C4-2B (cell line): ENCODE data around the gene ARMC8.

ENCODE experiments used
- H3K27ac ChIP-seq: fragments of 450-650 bp; 2 replicates; pipeline ENCODE4 v1.5.1; 2017
- ZFX ChIP-seq: fragments of 450-650 bp; IDR thresholded peaks from 2 replicates; pipeline ENCODE4 v1.6.1; 2017
- TF ChIP-seq, protein P1 (sequence below): fragments of 450-650 bp; conservative IDR thresholded peaks from 2 replicates; pipeline ENCODE4 v1.5.1; 2017; ENCODE audit warnings: mild to moderate bottlenecking

The ARMC8 gene

DNA sequence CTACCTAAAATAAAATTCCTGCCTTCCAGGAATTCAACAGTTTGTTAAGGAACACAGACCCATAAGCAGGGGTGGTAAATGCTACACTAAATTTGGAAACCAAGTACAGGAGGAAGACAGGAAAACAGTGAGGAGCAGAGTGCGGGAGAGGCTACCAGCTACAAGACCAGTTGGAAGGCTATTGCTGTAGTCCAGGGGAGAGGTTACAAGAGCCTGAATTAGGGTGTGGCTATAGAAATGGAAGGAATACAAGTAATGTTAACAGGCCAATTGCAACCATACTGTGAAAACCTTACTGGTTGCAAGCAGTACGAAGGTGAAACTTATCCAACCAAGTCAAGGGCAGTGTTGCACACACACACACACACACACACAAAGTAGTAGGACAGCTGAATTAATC lies 880 bp upstream of the ARMC8 start:
- no peak overlapping the region for H3K27ac ChIP-seq
- no peak for TF ChIP-seq ZFX
- TF ChIP-seq, protein P1, sequence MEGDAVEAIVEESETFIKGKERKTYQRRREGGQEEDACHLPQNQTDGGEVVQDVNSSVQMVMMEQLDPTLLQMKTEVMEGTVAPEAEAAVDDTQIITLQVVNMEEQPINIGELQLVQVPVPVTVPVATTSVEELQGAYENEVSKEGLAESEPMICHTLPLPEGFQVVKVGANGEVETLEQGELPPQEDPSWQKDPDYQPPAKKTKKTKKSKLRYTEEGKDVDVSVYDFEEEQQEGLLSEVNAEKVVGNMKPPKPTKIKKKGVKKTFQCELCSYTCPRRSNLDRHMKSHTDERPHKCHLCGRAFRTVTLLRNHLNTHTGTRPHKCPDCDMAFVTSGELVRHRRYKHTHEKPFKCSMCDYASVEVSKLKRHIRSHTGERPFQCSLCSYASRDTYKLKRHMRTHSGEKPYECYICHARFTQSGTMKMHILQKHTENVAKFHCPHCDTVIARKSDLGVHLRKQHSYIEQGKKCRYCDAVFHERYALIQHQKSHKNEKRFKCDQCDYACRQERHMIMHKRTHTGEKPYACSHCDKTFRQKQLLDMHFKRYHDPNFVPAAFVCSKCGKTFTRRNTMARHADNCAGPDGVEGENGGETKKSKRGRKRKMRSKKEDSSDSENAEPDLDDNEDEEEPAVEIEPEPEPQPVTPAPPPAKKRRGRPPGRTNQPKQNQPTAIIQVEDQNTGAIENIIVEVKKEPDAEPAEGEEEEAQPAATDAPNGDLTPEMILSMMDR, result no peak

DNA sequence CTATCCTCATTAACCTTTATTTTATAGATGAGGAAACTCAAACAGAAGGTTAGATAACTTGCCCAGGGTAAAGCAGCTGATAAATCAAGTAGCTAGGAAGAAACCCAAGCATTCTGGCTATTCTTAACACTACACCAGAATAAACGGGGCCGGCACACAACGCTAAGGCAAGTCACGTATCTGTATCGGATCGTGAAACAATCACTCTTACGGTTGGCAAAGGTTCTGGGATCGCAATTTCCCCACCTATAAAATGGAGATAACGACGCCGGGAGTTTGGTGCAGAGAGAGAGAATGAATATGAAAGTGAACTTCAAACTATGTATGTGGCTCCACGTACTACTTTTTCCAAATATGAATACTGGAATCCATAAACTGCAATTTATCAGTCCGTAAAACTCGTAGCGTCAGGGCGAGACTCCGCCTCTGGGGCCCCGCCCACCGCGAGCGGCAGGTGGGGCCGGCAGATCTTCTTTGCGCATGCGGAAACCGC lies 252 bp upstream of the ARMC8 start:
- H3K27ac ChIP-seq, result peak overlapping the region; percentile 93
- TF ChIP-seq ZFX, result no peak
- TF ChIP-seq, protein P1, result no peak

DNA sequence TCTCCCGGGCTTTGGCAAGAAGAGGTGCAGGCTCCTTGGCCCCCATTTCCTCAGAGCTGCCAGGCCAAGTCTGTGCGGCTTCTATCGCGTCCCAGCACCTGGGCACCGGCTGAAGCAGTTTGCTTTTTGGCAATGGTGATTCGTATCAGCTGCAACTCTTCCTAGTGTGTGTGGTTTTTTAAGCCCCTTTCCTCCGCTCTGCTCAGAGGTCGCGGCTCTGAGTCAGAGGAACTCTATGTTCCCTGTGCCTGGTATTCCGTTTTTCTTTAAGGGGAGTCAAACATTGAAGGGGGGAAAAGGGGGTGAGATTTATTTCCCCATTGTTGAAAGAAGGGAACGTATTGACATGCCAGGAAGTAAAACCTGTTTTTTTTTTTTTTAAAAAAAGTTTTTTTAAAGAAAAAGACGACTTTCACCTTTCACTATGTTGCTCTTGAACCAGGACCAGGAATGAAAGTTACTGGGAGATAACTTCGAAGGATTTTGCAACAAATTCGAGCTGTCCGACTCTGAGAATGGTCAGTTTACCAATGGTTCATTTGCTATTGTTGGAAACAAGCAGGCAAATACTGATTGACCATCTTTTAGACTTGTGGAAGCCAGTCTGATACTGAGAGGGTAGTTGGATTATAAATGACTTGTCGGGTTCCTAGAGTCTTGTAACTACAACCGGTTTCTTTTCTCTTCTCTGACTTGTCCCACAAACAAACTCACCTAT lies 1.1 kb downstream of the ARMC8 start:
- no peak for TF ChIP-seq ZFX
- TF ChIP-seq, protein P1, result no peak
- H3K27ac ChIP-seq, result peak overlapping the region; percentile 93

DNA sequence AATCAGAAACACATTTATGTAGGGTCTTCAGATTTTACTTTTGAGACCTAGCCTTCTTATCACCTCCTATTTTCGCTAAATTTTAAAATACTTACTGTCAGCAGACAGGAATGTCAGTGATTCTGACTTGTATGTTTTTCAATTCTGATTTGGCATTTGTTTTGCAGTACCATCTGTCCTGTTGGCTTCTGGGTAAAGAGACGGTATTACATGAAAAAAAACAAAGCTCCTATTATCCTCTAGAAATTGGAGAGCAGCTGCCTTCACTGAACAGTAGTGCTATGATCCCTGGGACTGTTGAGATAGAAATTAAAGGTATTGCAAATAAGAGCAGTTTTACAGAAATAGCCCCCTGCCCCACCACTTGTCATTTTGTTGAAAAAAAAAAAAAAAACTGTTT lies 8.4 kb downstream of the ARMC8 start:
- TF ChIP-seq, protein P1, result no peak
- no peak for TF ChIP-seq ZFX
- H3K27ac ChIP-seq, result no peak overlapping the region

DNA sequence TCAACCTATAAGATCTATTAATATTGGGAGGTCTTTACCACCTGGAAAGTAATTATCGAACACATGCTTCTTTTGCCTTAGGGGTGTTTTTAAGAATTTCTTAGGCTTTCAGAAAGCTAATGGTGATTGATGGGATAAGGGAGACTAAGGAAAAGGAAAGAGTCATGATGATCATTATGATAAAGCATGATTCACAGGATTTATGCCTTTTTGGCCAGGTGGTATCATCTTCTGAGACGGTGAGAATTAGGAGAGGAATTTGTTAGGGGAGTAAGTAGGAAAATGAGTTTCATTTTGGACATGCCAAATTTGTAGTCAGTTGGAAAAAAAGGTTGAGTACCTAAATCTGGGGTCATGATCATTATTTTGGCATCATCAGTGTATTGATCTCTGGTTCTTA lies 8.9 kb downstream of the ARMC8 start:
- TF ChIP-seq, protein P1, result no peak
- TF ChIP-seq ZFX, result no peak
- no peak overlapping the region for H3K27ac ChIP-seq

DNA sequence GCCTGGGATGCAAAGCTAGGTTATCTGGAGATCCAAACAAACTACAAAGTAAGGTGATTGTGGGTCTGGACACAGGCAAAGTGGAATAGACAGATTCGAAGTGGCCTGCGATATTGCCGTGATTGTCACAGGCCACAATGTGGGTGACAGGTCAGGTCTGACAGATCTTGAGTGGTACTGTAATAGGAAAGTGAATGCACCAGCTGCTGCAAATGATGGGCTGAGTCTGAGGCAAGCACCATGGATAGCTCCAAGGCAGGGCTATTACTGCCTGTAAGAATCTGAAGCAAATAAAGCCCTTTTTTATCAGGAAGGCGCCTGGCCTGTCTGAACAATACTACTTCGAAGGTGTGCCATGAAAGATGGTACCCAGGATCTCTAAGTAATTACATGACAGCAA lies 10.0 kb downstream of the ARMC8 start:
- TF ChIP-seq, protein P1, result no peak
- TF ChIP-seq ZFX, result no peak
- no peak overlapping the region for H3K27ac ChIP-seq

DNA sequence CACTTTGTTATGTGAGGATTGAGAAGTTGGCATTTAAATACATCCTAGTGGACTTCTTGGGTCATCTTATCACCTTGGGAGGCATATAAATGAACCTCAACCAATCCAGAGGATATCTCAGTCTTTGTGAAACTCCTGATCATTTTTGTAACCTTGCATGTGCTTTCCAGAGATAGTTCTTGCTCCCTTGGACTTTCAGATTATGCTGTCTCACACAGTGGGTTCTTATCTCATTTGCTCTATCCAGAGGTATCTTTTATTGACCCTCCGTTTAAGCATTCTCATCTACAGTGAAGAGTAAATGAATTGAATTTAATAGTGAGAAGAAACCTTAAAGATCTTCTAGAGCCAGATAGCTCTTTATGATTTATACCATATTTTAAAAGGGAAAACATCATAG lies 10.4 kb downstream of the ARMC8 start:
- H3K27ac ChIP-seq, result no peak overlapping the region
- TF ChIP-seq, protein P1, result no peak
- TF ChIP-seq ZFX, result no peak
